Measurements from ENCODE around the gene WDR38. TPM values are rescaled to one million over a fixed set of nuclear protein-coding genes. Genes with fewer than 3 reads are reported as not detected.

Gene WDR38
- total RNA-seq, 1 donor from 2014 or later, result not detected

- Mint-ChIP-seq H3K4me3 (no peak overlapping the region), H3K9me3 (no peaks in the 10 kb centered on the region), H3K4me1 (no peaks in the 10 kb centered on the region), H3K27me3 (ENCODE audit: insufficient read depth, low read depth) (peaks cover 4% of the 10 kb centered on the region), H3K27ac (no peak overlapping the region), H3K36me3 (peaks cover 25% of the 10 kb centered on the region)
- H2AFZ ChIP-seq (replicated peaks), result no peak overlapping the region
- peak overlapping the region; percentile 1 for H3K9ac ChIP-seq
- TF ChIP-seq, protein P1, sequence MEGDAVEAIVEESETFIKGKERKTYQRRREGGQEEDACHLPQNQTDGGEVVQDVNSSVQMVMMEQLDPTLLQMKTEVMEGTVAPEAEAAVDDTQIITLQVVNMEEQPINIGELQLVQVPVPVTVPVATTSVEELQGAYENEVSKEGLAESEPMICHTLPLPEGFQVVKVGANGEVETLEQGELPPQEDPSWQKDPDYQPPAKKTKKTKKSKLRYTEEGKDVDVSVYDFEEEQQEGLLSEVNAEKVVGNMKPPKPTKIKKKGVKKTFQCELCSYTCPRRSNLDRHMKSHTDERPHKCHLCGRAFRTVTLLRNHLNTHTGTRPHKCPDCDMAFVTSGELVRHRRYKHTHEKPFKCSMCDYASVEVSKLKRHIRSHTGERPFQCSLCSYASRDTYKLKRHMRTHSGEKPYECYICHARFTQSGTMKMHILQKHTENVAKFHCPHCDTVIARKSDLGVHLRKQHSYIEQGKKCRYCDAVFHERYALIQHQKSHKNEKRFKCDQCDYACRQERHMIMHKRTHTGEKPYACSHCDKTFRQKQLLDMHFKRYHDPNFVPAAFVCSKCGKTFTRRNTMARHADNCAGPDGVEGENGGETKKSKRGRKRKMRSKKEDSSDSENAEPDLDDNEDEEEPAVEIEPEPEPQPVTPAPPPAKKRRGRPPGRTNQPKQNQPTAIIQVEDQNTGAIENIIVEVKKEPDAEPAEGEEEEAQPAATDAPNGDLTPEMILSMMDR (IDR thresholded peaks at IDR 0.05), result no peak
- no peak for TF ChIP-seq EZH2phosphoT487 (IDR thresholded peaks at IDR 0.05)
- TF ChIP-seq EZH2 (IDR thresholded peaks at IDR 0.05), result no peak
- H3K4me2 ChIP-seq, result no peak overlapping the region
- no peaks in the 10 kb centered on the region for H3K79me2 ChIP-seq (ENCODE audit: low read depth)
- H3K4me3 ChIP-seq, result no peak overlapping the region
- DNase-seq (ENCODE audit: low spot score), result no peak
- H3K36me3 ChIP-seq, result no peaks in the 10 kb centered on the region
- no peaks in the 10 kb centered on the region for H3K9me3 ChIP-seq (ENCODE audit: low read depth)
- H3K27me3 ChIP-seq, result no peaks in the 10 kb centered on the region
- H3K4me1 ChIP-seq, result no peaks in the 10 kb centered on the region
- H3K27ac ChIP-seq, result no peak overlapping the region
- no peaks in the 10 kb centered on the region for H3F3A ChIP-seq (ENCODE audit: low read depth)
- no peaks in the 10 kb centered on the region for H4K20me1 ChIP-seq (ENCODE audit: low read depth)
Observed at GRCh38 chr9:124897570-124898460, 44.6 kb downstream of the WDR38 start.

GRCh38 chr9:124899845-124900244, 46.6 kb downstream of the WDR38 start:
- Histone ChIP-seq H3K4me1 (no peaks in the 10 kb centered on the region), H3K27ac (no peak overlapping the region), H3K36me3 (no peaks in the 10 kb centered on the region), H2AFZ (replicated peaks) (no peak overlapping the region), H3K9ac (no peak overlapping the region), H3K27me3 (no peaks in the 10 kb centered on the region), H3K79me2 (ENCODE audit: low read depth) (no peaks in the 10 kb centered on the region), H3K4me2 (no peak overlapping the region), H3K9me3 (ENCODE audit: low read depth) (no peaks in the 10 kb centered on the region), H4K20me1 (ENCODE audit: low read depth) (no peaks in the 10 kb centered on the region), H3F3A (ENCODE audit: low read depth) (no peaks in the 10 kb centered on the region), H3K4me3 (no peak overlapping the region)
- Mint-ChIP-seq H3K36me3 (peaks cover 24% of the 10 kb centered on the region), H3K9me3 (no peaks in the 10 kb centered on the region), H3K4me3 (no peak overlapping the region), H3K4me1 (no peaks in the 10 kb centered on the region), H3K27me3 (ENCODE audit: insufficient read depth, low read depth) (peaks cover 4% of the 10 kb centered on the region), H3K27ac (no peak overlapping the region)
- DNase-seq (ENCODE audit: low spot score), result no peak
- TF ChIP-seq, protein P1 (IDR thresholded peaks at IDR 0.05), result no peak
- TF ChIP-seq EZH2phosphoT487 (IDR thresholded peaks at IDR 0.05) (no peak), EZH2 (IDR thresholded peaks at IDR 0.05) (no peak)

DNA sequence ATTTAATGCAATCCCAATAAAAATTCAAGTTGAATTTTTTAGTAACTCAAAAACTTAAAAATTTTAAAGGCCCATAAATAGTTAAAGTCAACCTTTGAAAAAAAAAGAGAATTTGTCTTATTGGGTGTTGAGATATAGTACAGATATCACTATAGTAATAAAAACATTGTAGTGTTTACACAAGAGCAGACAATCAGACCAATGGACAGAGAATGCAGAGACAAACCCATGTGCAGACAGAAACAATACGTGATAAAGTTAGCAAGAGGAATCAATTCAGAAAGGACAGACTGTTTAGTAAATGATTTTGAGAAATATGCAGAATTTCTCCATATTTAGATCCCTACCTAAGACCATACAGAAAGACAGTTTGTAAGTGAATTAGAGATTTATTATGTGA, 53.7 kb downstream of the WDR38 start:
- Mint-ChIP-seq H3K27ac (no peak overlapping the region), H3K9me3 (no peaks in the 10 kb centered on the region), H3K4me3 (no peak overlapping the region), H3K4me1 (no peaks in the 10 kb centered on the region), H3K36me3 (peaks cover 9% of the 10 kb centered on the region), H3K27me3 (ENCODE audit: insufficient read depth, low read depth) (no peaks in the 10 kb centered on the region)
- H3K9me3 ChIP-seq (ENCODE audit: low read depth), result no peaks in the 10 kb centered on the region
- H3K4me1 ChIP-seq, result no peaks in the 10 kb centered on the region
- H3F3A ChIP-seq (ENCODE audit: low read depth), result no peaks in the 10 kb centered on the region
- H3K9ac ChIP-seq, result no peak overlapping the region
- H3K27me3 ChIP-seq, result no peaks in the 10 kb centered on the region
- no peak overlapping the region for H3K4me2 ChIP-seq
- no peaks in the 10 kb centered on the region for H4K20me1 ChIP-seq (ENCODE audit: low read depth)
- H3K79me2 ChIP-seq (ENCODE audit: low read depth), result no peaks in the 10 kb centered on the region
- no peak overlapping the region for H3K4me3 ChIP-seq
- TF ChIP-seq, protein P1 (IDR thresholded peaks at IDR 0.05), result no peak
- TF ChIP-seq EZH2phosphoT487 (IDR thresholded peaks at IDR 0.05) (no peak), EZH2 (IDR thresholded peaks at IDR 0.05) (no peak)
- no peaks in the 10 kb centered on the region for H3K36me3 ChIP-seq
- H3K27ac ChIP-seq, result no peak overlapping the region
- no peak overlapping the region for H2AFZ ChIP-seq (replicated peaks)
- DNase-seq (ENCODE audit: low spot score), result no peak

Small RNA genes within 50 kb of the gene (small RNA-seq; reads per million reads assigned to genes)
- not detected for gene RNU4-82P

Other genes with a start within 250 kb of the WDR38 start
- gene NR6A1, start 82.1 kb upstream of the WDR38 start, total RNA-seq (ENCODE audit: low replicate concordance), result 302 and 313 TPM in 2 replicates
- 3.1 and 9.0 TPM in 2 replicates for gene OLFML2A, start 76.3 kb upstream of the WDR38 start, total RNA-seq (ENCODE audit: low replicate concordance)
- 2,408 and 2,553 TPM in 2 replicates for gene RPL35, start 8.5 kb downstream of the WDR38 start, total RNA-seq (ENCODE audit: low replicate concordance)
- 24.0 and 26.2 TPM in 2 replicates for gene ARPC5L, start 8.7 kb downstream of the WDR38 start, total RNA-seq (ENCODE audit: low replicate concordance)
- 9.5 and 17.8 TPM in 2 replicates for gene GOLGA1, start 87.6 kb downstream of the WDR38 start, total RNA-seq (ENCODE audit: low replicate concordance)